K562 (cell line): ENCODE measurements around the gene CBLC. TPM values are rescaled to one million over a fixed set of nuclear protein-coding genes. Genes with fewer than 3 reads are reported as not detected.

ENCODE experiments used
- ADNP ChIP-seq: fragments of 200-800 bp; sonication (Bioruptor generic); IDR thresholded peaks from 2 replicates; pipeline ENCODE4 v1.6.1; 2016; ENCODE audit warnings: missing genetic modification characterization, missing compliant biosample characterization
- ARNT ChIP-seq, 2 experiments: fragments of 450-650 bp; IDR thresholded peaks; 2 replicates each; pipeline ENCODE4 v1.6.1; 2016; ENCODE audit warnings: mild to moderate bottlenecking in 1 of 2
- BDP1 ChIP-seq: IDR thresholded peaks from 3 replicates; pipeline ENCODE4 v1.6.1; 2011; ENCODE audit not compliant: insufficient read length, insufficient read depth
- HNRNPLL ChIP-seq: fragments of 200-400 bp; formaldehyde crosslinking; IDR thresholded peaks from 2 replicates; pipeline ENCODE4 v1.6.1; 2017; ENCODE audit warnings: low read length, low read depth, mild to moderate bottlenecking; ENCODE audit not compliant: poor library complexity, severe bottlenecking
- NR2C2 ChIP-seq, 2 experiments: fragments of 200-800 bp in 1 of 2; sonication (Bioruptor generic) in 1 of 2; sonication (generic) in 1 of 2; formaldehyde crosslinking in 1 of 2; IDR thresholded peaks; 2 replicates each; pipeline versions ENCODE4 v1.6.1 to v1.8.0; 2016 to 2022; ENCODE audit warnings: mild to moderate bottlenecking in 1 of 2, missing compliant biosample characterization in 1 of 2, missing genetic modification characterization in 1 of 2, missing genetic modification reagents in 1 of 2
- PRPF4 ChIP-seq: fragments of 200-400 bp; formaldehyde crosslinking; IDR thresholded peaks from one replicate; pipeline ENCODE4 v1.6.1; 2017; ENCODE audit warnings: low read length, low read depth, mild to moderate bottlenecking; ENCODE audit not compliant: insufficient read depth, poor library complexity, severe bottlenecking
- SREBF2 ChIP-seq: sonication (generic); formaldehyde crosslinking; IDR thresholded peaks from 2 replicates; pipeline ENCODE4 v1.4.0; 2020; ENCODE audit warnings: mild to moderate bottlenecking, missing genetic modification reagents
- TBP ChIP-seq: optimal IDR thresholded peaks from 2 replicates; pipeline ENCODE3; 2011; ENCODE audit warnings: low read depth, low read length, improper control_type of control experiment
- ZNF347 ChIP-seq: fragments of 450-650 bp; formaldehyde crosslinking; IDR thresholded peaks from 2 replicates; pipeline ENCODE4 v1.4.0; 2020; ENCODE audit warnings: low read depth, mild to moderate bottlenecking, moderate library complexity
- ZNF785 ChIP-seq: fragments of 250-450 bp; sonication (Bioruptor Pico); IDR thresholded peaks from 2 replicates; pipeline ENCODE4 v1.4.0; 2020; ENCODE audit warnings: mild to moderate bottlenecking
- polyA plus RNA-seq, 8 experiments: library from polyadenylated mRNA; depleted of rRNA in 4 of 8; stranded (reverse) in 5 of 8; unstranded in 3 of 8; fragments of >200 nt; fragmentation: Nextera tagmentation in 2 of 8; fragmentation: Illumina TruSeq in 1 of 8; extraction: Ambion mirVana in 2 of 8; extraction: Trizol in 1 of 8; gene quantifications; 2 replicates each; pipeline versions ENCODE4 v1.2.1 to v1.2.3, GENCODE V29; 2011 to 2014; ENCODE audit warnings: inconsistent platforms in 1 of 8, missing spikeins in 1 of 8
- total RNA-seq, 7 experiments: library from RNA; depleted of rRNA in 6 of 7; stranded (reverse); fragments of >200 nt in 6 of 7; fragmentation: Illumina TruSeq in 2 of 7; extraction: Trizol in 2 of 7; gene quantifications; 2 replicates each; pipeline versions ENCODE4 v1.2.1 to v1.2.3, GENCODE V29; 2011 to 2021; ENCODE audit warnings: low replicate concordance in 1 of 7
- TF ChIP-seq, protein P1 (sequence below): fragments of 450-650 bp; IDR thresholded peaks from 2 replicates; pipeline ENCODE4 v1.6.1; 2018; ENCODE audit not compliant: partially characterized antibody
- TF ChIP-seq, protein P2 (sequence below): fragments of 250-450 bp; sonication (Bioruptor Pico); IDR thresholded peaks from 2 replicates; pipeline ENCODE4 v1.4.0; 2020; ENCODE audit warnings: mild to moderate bottlenecking, moderate library complexity
- TF ChIP-seq, protein P3 (sequence below): fragments of 450-650 bp; IDR thresholded peaks from 2 replicates; pipeline ENCODE4 v1.6.1; 2018; ENCODE audit warnings: mild to moderate bottlenecking, low read depth; ENCODE audit not compliant: partially characterized antibody
- TF ChIP-seq, protein P4 (sequence below): fragments of 250-450 bp; sonication (Bioruptor Pico); IDR thresholded peaks from 2 replicates; pipeline ENCODE4 v1.8.0; 2021; ENCODE audit warnings: moderate library complexity, mild to moderate bottlenecking, inconsistent platforms
- TF ChIP-seq, protein P5 (sequence below): fragments of 200-800 bp; sonication (Bioruptor generic); IDR thresholded peaks from 2 replicates; pipeline ENCODE4 v1.6.1; 2017; ENCODE audit warnings: missing genetic modification characterization, missing compliant biosample characterization

The CBLC gene
- total and polyA plus RNA-seq, 9 of the 15 experiments (the other 6 are each of a cell fraction or from before 2014, with no cell fraction given): 0.09 TPM; not detected in 8

DNA sequence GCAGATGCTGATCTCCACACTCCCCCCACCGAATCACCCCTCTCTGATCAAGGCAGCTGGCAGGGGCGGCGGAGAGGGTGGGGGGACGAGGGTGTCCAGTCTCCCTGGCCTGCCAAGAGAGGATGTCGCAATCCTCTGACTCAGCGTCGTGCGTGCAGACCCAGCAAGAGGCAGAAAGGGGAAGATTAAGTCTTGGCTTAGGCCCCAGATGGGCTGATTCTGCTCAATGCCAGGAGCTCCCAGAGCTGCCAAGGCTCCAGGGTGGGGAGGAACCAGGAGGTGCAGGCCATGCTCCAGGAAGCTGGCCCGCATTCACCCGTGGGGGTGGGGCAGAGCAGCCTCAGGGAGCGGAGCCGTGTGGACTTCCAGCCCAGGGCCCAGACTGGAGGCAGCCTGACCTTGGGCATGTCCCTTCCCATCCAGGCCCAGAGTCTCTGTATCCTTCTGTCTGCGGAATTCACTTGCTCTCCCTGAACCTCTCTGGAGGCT, 35.8 kb upstream of the CBLC start (continued):
- TF ChIP-seq ZNF785: no peak
- no peak for TF ChIP-seq BDP1
- TF ChIP-seq, protein P1, sequence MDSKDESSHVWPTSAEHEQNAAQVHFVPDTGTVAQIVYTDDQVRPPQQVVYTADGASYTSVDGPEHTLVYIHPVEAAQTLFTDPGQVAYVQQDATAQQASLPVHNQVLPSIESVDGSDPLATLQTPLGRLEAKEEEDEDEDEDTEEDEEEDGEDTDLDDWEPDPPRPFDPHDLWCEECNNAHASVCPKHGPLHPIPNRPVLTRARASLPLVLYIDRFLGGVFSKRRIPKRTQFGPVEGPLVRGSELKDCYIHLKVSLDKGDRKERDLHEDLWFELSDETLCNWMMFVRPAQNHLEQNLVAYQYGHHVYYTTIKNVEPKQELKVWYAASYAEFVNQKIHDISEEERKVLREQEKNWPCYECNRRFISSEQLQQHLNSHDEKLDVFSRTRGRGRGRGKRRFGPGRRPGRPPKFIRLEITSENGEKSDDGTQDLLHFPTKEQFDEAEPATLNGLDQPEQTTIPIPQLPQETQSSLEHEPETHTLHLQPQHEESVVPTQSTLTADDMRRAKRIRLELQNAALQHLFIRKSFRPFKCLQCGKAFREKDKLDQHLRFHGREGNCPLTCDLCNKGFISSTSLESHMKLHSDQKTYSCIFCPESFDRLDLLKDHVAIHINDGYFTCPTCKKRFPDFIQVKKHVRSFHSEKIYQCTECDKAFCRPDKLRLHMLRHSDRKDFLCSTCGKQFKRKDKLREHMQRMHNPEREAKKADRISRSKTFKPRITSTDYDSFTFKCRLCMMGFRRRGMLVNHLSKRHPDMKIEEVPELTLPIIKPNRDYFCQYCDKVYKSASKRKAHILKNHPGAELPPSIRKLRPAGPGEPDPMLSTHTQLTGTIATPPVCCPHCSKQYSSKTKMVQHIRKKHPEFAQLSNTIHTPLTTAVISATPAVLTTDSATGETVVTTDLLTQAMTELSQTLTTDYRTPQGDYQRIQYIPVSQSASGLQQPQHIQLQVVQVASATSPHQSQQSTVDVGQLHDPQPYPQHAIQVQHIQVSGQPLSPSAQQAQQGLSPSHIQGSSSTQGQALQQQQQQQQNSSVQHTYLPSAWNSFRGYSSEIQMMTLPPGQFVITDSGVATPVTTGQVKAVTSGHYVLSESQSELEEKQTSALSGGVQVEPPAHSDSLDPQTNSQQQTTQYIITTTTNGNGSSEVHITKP: no peak
- TF ChIP-seq TBP: no peak
- no peak for TF ChIP-seq ADNP (tag)
- TF ChIP-seq PRPF4: no peak
- TF ChIP-seq HNRNPLL: no peak
- TF ChIP-seq, protein P2, sequence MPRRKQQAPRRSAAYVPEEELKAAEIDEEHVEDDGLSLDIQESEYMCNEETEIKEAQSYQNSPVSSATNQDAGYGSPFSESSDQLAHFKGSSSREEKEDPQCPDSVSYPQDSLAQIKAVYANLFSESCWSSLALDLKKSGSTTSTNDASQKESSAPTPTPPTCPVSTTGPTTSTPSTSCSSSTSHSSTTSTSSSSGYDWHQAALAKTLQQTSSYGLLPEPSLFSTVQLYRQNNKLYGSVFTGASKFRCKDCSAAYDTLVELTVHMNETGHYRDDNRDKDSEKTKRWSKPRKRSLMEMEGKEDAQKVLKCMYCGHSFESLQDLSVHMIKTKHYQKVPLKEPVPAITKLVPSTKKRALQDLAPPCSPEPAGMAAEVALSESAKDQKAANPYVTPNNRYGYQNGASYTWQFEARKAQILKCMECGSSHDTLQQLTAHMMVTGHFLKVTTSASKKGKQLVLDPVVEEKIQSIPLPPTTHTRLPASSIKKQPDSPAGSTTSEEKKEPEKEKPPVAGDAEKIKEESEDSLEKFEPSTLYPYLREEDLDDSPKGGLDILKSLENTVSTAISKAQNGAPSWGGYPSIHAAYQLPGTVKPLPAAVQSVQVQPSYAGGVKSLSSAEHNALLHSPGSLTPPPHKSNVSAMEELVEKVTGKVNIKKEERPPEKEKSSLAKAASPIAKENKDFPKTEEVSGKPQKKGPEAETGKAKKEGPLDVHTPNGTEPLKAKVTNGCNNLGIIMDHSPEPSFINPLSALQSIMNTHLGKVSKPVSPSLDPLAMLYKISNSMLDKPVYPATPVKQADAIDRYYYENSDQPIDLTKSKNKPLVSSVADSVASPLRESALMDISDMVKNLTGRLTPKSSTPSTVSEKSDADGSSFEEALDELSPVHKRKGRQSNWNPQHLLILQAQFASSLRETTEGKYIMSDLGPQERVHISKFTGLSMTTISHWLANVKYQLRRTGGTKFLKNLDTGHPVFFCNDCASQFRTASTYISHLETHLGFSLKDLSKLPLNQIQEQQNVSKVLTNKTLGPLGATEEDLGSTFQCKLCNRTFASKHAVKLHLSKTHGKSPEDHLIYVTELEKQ: no peak
- TF ChIP-seq, protein P3, sequence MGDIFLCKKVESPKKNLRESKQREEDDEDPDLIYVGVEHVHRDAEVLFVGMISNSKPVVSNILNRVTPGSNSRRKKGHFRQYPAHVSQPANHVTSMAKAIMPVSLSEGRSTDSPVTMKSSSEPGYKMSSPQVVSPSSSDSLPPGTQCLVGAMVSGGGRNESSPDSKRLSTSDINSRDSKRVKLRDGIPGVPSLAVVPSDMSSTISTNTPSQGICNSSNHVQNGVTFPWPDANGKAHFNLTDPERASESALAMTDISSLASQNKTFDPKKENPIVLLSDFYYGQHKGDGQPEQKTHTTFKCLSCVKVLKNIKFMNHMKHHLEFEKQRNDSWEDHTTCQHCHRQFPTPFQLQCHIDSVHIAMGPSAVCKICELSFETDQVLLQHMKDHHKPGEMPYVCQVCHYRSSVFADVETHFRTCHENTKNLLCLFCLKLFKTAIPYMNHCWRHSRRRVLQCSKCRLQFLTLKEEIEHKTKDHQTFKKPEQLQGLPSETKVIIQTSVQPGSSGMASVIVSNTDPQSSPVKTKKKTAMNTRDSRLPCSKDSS: no peak
- TF ChIP-seq, protein P4, sequence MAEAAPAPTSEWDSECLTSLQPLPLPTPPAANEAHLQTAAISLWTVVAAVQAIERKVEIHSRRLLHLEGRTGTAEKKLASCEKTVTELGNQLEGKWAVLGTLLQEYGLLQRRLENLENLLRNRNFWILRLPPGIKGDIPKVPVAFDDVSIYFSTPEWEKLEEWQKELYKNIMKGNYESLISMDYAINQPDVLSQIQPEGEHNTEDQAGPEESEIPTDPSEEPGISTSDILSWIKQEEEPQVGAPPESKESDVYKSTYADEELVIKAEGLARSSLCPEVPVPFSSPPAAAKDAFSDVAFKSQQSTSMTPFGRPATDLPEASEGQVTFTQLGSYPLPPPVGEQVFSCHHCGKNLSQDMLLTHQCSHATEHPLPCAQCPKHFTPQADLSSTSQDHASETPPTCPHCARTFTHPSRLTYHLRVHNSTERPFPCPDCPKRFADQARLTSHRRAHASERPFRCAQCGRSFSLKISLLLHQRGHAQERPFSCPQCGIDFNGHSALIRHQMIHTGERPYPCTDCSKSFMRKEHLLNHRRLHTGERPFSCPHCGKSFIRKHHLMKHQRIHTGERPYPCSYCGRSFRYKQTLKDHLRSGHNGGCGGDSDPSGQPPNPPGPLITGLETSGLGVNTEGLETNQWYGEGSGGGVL (CRISPR knock-in tag): no peak
- no peak for TF ChIP-seq ZNF347 (CRISPR knock-in tag)
- no peak for TF ChIP-seq SREBF2 (CRISPR knock-in tag)
- TF ChIP-seq ARNT (IDR thresholded peaks at IDR 0.05): no peak
- TF ChIP-seq, protein P5, sequence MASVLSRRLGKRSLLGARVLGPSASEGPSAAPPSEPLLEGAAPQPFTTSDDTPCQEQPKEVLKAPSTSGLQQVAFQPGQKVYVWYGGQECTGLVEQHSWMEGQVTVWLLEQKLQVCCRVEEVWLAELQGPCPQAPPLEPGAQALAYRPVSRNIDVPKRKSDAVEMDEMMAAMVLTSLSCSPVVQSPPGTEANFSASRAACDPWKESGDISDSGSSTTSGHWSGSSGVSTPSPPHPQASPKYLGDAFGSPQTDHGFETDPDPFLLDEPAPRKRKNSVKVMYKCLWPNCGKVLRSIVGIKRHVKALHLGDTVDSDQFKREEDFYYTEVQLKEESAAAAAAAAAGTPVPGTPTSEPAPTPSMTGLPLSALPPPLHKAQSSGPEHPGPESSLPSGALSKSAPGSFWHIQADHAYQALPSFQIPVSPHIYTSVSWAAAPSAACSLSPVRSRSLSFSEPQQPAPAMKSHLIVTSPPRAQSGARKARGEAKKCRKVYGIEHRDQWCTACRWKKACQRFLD (CRISPR knock-in tag): no peak
- TF ChIP-seq NR2C2 (CRISPR knock-in tag; IDR thresholded peaks at IDR 0.05): no peak
- TF ChIP-seq NR2C2 (tag; IDR thresholded peaks at IDR 0.05): peak; percentile 43; the same call in 1 of the 2 replicates
